MM.1S (cell line): ENCODE measurements around the gene ADGRL3.

Experiments
- DNase-seq: peaks from one replicate; pipeline ENCODE4 v3.0.0-alpha.2; 2015
- H2AFZ ChIP-seq: fragments of 300-600 bp; sonication (generic); 2 replicates; pipeline ENCODE4 v1.6.0; 2016; ENCODE audit warnings: antibody characterized with exemption, low read length
- H3F3A ChIP-seq: fragments of 300-600 bp; sonication (generic); 2 replicates; pipeline ENCODE4 v1.6.1; 2016; ENCODE audit warnings: mild to moderate bottlenecking, antibody characterized with exemption, low read length, moderate library complexity, mixed read lengths; ENCODE audit not compliant: insufficient read depth
- H3K27ac ChIP-seq: fragments of 300-600 bp; sonication (generic); 2 replicates; pipeline ENCODE4 v1.5.1; 2016; ENCODE audit warnings: mild to moderate bottlenecking, low read length
- H3K27me3 ChIP-seq: fragments of 300-600 bp; sonication (generic); replicated peaks from 2 replicates; pipeline ENCODE4 v1.6.0; 2016; ENCODE audit warnings: low read length; ENCODE audit not compliant: insufficient read depth
- H3K36me3 ChIP-seq: fragments of 300-600 bp; sonication (generic); replicated peaks from 2 replicates; pipeline ENCODE4 v1.6.1; 2016; ENCODE audit warnings: mild to moderate bottlenecking, low read length, mixed read lengths; ENCODE audit not compliant: insufficient read depth
- H3K4me1 ChIP-seq: fragments of 300-600 bp; sonication (generic); 2 replicates; pipeline ENCODE4 v1.6.1; 2016; ENCODE audit warnings: low read length, mixed read lengths
- H3K4me2 ChIP-seq: fragments of 300-600 bp; sonication (generic); 2 replicates; pipeline ENCODE4 v1.6.0; 2016; ENCODE audit warnings: low read depth, low read length
- H3K4me3 ChIP-seq: fragments of 300-600 bp; sonication (generic); 2 replicates; pipeline ENCODE4 v1.5.1; 2016; ENCODE audit warnings: low read length, mixed read lengths
- H3K79me2 ChIP-seq: fragments of 300-600 bp; sonication (generic); 2 replicates; pipeline ENCODE4 v1.6.1; 2016; ENCODE audit warnings: mixed run types, low read length, mixed read lengths
- H3K9ac ChIP-seq: fragments of 300-600 bp; sonication (generic); 2 replicates; pipeline ENCODE4 v1.6.1; 2016; ENCODE audit warnings: low read length, mixed read lengths
- H3K9me2 ChIP-seq: fragments of 300-600 bp; sonication (generic); replicated peaks from 2 replicates; pipeline ENCODE4 v1.6.1; 2016; ENCODE audit warnings: mild to moderate bottlenecking, low read length, mixed read lengths; ENCODE audit not compliant: insufficient read depth
- H3K9me3 ChIP-seq: fragments of 300-600 bp; sonication (generic); replicated peaks from 2 replicates; pipeline ENCODE4 v1.6.1; 2016; ENCODE audit warnings: mild to moderate bottlenecking, low read length, mixed read lengths; ENCODE audit not compliant: insufficient read depth
- H4K20me1 ChIP-seq: fragments of 300-600 bp; sonication (generic); 2 replicates; pipeline ENCODE4 v1.6.1; 2016; ENCODE audit warnings: mild to moderate bottlenecking, low read length, moderate library complexity, mixed read lengths; ENCODE audit not compliant: insufficient read depth
- CTCF ChIP-seq: fragments of 300-600 bp; sonication (generic); IDR thresholded peaks from 2 replicates; pipeline ENCODE4 v1.5.1; 2016; ENCODE audit warnings: antibody characterized with exemption, low read length, mixed read lengths
- EZH2 ChIP-seq: fragments of 300-600 bp; sonication (generic); optimal IDR thresholded peaks from 2 replicates; pipeline ENCODE3; 2017; ENCODE audit warnings: low read depth, mild to moderate bottlenecking, antibody characterized with exemption, low read length, mixed read lengths
- EZH2phosphoT487 ChIP-seq: fragments of 300-600 bp; sonication (generic); IDR thresholded peaks from 2 replicates; pipeline ENCODE4 v1.6.1; 2018; ENCODE audit warnings: antibody characterized with exemption, low read length

Gene ADGRL3

GRCh38 chr4:61194571-61194970, 5.6 kb upstream of the ADGRL3 start:
- Histone ChIP-seq H3K9me3 (no peaks in the 10 kb centered on the region), H3F3A (no peaks in the 10 kb centered on the region), H3K79me2 (no peaks in the 10 kb centered on the region), H4K20me1 (no peaks in the 10 kb centered on the region), H3K9ac (no peak overlapping the region), H3K4me1 (no peaks in the 10 kb centered on the region), H3K4me3 (no peak overlapping the region), H3K4me2 (no peak overlapping the region), H3K9me2 (no peaks in the 10 kb centered on the region), H3K36me3 (no peaks in the 10 kb centered on the region), H3K27ac (no peak overlapping the region), H2AFZ (no peak overlapping the region), H3K27me3 (no peaks in the 10 kb centered on the region)
- TF ChIP-seq CTCF (no peak), EZH2phosphoT487 (no peak), EZH2 (no peak)
- no peak for DNase-seq

- Histone ChIP-seq H3K4me3 (no peak overlapping the region), H3K4me2 (no peak overlapping the region), H3K36me3 (no peaks in the 10 kb centered on the region), H3K27me3 (no peaks in the 10 kb centered on the region), H3K9me3 (no peaks in the 10 kb centered on the region), H3K79me2 (no peaks in the 10 kb centered on the region), H2AFZ (no peak overlapping the region), H4K20me1 (no peaks in the 10 kb centered on the region), H3K9ac (no peak overlapping the region), H3K4me1 (no peaks in the 10 kb centered on the region), H3F3A (no peaks in the 10 kb centered on the region), H3K9me2 (no peaks in the 10 kb centered on the region), H3K27ac (no peak overlapping the region)
- DNase-seq: no peak
- TF ChIP-seq CTCF: no peak
- TF ChIP-seq EZH2: no peak
- TF ChIP-seq EZH2phosphoT487: no peak
Measured at GRCh38 chr4:61195101-61195500, 5.0 kb upstream of the ADGRL3 start.

DNA sequence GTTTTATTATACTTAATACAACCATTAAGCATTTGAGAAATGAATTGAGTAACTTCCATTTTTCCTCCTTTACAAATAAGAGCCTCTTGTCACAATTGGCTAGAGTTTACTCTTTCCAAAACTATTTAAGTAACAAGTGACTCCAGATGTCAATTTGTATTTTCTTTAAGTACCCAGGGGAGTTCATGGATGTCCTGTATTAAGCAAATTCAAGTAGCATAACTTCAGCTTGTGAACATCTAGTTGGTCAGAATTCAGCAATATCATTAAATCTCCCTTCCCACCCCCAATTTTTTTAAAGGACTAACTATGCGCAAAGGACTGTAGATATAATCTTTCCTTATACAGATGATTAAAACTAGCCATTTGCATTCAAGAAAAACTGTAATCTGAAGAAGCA, 1.4 kb upstream of the ADGRL3 start:
- no peaks in the 10 kb centered on the region for H3K4me1 ChIP-seq
- no peak overlapping the region for H3K9ac ChIP-seq
- H4K20me1 ChIP-seq: no peaks in the 10 kb centered on the region
- H3K27ac ChIP-seq: no peak overlapping the region
- no peaks in the 10 kb centered on the region for H3K79me2 ChIP-seq
- no peaks in the 10 kb centered on the region for H3K9me3 ChIP-seq
- no peak for DNase-seq
- TF ChIP-seq CTCF: no peak
- TF ChIP-seq EZH2: no peak
- no peak overlapping the region for H3K4me2 ChIP-seq
- no peak overlapping the region for H2AFZ ChIP-seq
- H3K4me3 ChIP-seq: no peak overlapping the region
- H3K36me3 ChIP-seq: no peaks in the 10 kb centered on the region
- no peaks in the 10 kb centered on the region for H3K27me3 ChIP-seq
- no peaks in the 10 kb centered on the region for H3F3A ChIP-seq
- H3K9me2 ChIP-seq: no peaks in the 10 kb centered on the region

DNA sequence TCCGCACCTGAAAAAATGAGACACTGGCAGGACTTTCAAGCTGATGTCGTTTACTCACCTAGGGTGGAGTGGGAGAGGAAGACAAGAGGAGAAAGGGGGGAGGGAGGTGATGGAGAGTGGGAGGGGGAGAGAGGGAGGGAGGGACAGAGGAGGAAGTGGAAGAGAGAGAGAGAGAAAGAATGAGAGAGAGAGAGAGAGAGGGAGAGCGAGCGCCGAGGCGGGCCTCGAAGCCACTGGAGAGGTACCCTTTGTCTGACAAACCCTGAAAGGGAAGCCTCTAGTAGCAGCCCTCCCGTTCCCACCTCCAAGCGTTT, 296 bp upstream of the ADGRL3 start:
- H3K27me3 ChIP-seq: no peaks in the 10 kb centered on the region

More for the DNA sequence above, 296 bp upstream of the ADGRL3 start:
- TF ChIP-seq EZH2: no peak
- no peak for TF ChIP-seq EZH2phosphoT487
- no peak for TF ChIP-seq CTCF
- Histone ChIP-seq H3K9me2 (no peaks in the 10 kb centered on the region), H2AFZ (no peak overlapping the region), H3K36me3 (no peaks in the 10 kb centered on the region), H3K4me1 (no peaks in the 10 kb centered on the region), H3K4me3 (no peak overlapping the region), H3K79me2 (no peaks in the 10 kb centered on the region), H3F3A (no peaks in the 10 kb centered on the region), H3K4me2 (no peak overlapping the region), H4K20me1 (no peaks in the 10 kb centered on the region), H3K9ac (no peak overlapping the region), H3K27ac (no peak overlapping the region), H3K9me3 (no peaks in the 10 kb centered on the region)
- DNase-seq: no peak
